ENCODE measurements around the gene ISYNA1. TPM values are rescaled to one million over a fixed set of nuclear protein-coding genes. Genes with fewer than 3 reads are reported as not detected.

ISYNA1 gene
- total and polyA plus RNA-seq, 2 of the 8 experiments (the other 6 are each of a cell fraction or from before 2014, with no cell fraction given), result 207 to 264 TPM

DNA sequence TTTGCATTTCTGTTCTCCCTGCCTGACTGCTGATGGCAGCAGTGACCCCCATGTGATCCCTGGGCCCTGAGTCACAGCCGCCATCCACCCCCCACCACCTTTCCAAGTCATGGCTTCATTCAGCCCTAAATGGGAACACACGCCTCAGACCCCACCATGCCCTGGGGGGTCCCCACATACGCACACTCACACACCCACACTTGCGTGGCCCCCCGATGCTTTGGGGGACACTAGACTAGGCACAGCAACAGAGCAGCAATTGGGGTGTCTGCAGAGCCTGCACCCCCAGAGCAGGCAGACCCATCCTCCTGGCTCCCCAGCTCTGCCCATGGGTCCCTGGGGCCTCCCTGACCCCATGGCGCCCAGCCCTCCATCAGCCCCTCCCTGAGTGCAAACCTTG lies 5.5 kb upstream of the ISYNA1 start (continued):
- TF ChIP-seq FOSL1 (IDR thresholded peaks at IDR 0.05; ENCODE audit: insufficient read depth, low read depth, low read length), result no peak
- TF ChIP-seq NANOG (IDR thresholded peaks at IDR 0.05; ENCODE audit: insufficient read depth, low read depth, low read length, poor library complexity, severe bottlenecking), result no peak
- no peak for TF ChIP-seq CBX8 (IDR thresholded peaks at IDR 0.05; ENCODE audit: borderline replicate concordance, low read depth, low read length)
- TF ChIP-seq SP1 (IDR thresholded peaks at IDR 0.05; ENCODE audit: low read depth, low read length), result no peak
- TF ChIP-seq POLR2A (IDR thresholded peaks at IDR 0.05; ENCODE audit: control extremely low read depth in 1 of 2, low read depth in 2 of 2, low read length in 2 of 2), result no peak
- TF ChIP-seq SP2 (IDR thresholded peaks at IDR 0.05; ENCODE audit: low read length), result no peak
